Iris pigment epithelial cell (primary cell): ENCODE results near the gene ASB9.
"Not testable (repeated sequence)": the region's sequence is repeated elsewhere in the genome, so short reads cannot be mapped to it uniquely, and the experiment has no call there.

ENCODE experiments used
- DNase-seq: peaks from one replicate; pipeline ENCODE4 v3.0.0-alpha.2; 2011; ENCODE audit warnings: low read depth

The ASB9 gene

GRCh38 chrX:15241301-15241700 lies 28.6 kb downstream of the ASB9 start:
- no peak for DNase-seq

- no peak for DNase-seq
These were observed 29.5 kb downstream of the ASB9 start for GRCh38 chrX:15240414-15240813.

- DNase-seq: no peak
These were observed 33.7 kb downstream of the ASB9 start for GRCh38 chrX:15236146-15236545.

- DNase-seq: no peak
These were observed 34.9 kb downstream of the ASB9 start for GRCh38 chrX:15235001-15235400.

- no peak for DNase-seq
These were observed 36.4 kb downstream of the ASB9 start for GRCh38 chrX:15233416-15234015.

- DNase-seq: no peak
These were observed 45.1 kb downstream of the ASB9 start for GRCh38 chrX:15224747-15225146.

- DNase-seq: peak; percentile 4
These were observed 48.6 kb downstream of the ASB9 start for GRCh38 chrX:15221321-15221720.

GRCh38 chrX:15217161-15217560 lies 52.7 kb downstream of the ASB9 start:
- no peak for DNase-seq

GRCh38 chrX:15216280-15216679 lies 53.6 kb downstream of the ASB9 start:
- DNase-seq: no peak

GRCh38 chrX:15215366-15215765 lies 54.5 kb downstream of the ASB9 start:
- no peak for DNase-seq

GRCh38 chrX:15214588-15214987 lies 55.3 kb downstream of the ASB9 start:
- no peak for DNase-seq

- DNase-seq: no peak
These were observed 60.8 kb downstream of the ASB9 start for GRCh38 chrX:15209096-15209495.

- no peak for DNase-seq
These were observed 61.9 kb downstream of the ASB9 start for GRCh38 chrX:15207994-15208393.

- DNase-seq: no peak
These were observed 62.5 kb downstream of the ASB9 start for GRCh38 chrX:15207384-15207783.

GRCh38 chrX:15206306-15206705 lies 63.6 kb downstream of the ASB9 start:
- no peak for DNase-seq

- no peak for DNase-seq
These were observed 65.6 kb downstream of the ASB9 start for GRCh38 chrX:15204130-15204751.

GRCh38 chrX:15203694-15204093 lies 66.2 kb downstream of the ASB9 start:
- DNase-seq: no peak

- DNase-seq: peak; percentile 46
These were observed 67.3 kb downstream of the ASB9 start for GRCh38 chrX:15202454-15203177.

- no peak for DNase-seq
These were observed 69.0 kb downstream of the ASB9 start for GRCh38 chrX:15200871-15201270.

GRCh38 chrX:15198608-15199202 lies 71.2 kb downstream of the ASB9 start:
- not testable (repeated sequence) for DNase-seq

GRCh38 chrX:15194146-15194545 lies 75.7 kb downstream of the ASB9 start:
- no peak for DNase-seq
